Measurements from ENCODE around the gene UNC119.

Gene UNC119

GRCh38 chr17:28515518-28515917 is 36.9 kb downstream of the UNC119 start:
- no peak overlapping the region for H3K4me3 ChIP-seq (replicated peaks; ENCODE audit: low read depth, low read length)
- no peak for TF ChIP-seq CTCF (IDR thresholded peaks at IDR 0.05; ENCODE audit: low read depth, low read length, missing control alignments)
- DNase-seq (ENCODE audit: extremely low read depth, low read depth): no peak

DNA sequence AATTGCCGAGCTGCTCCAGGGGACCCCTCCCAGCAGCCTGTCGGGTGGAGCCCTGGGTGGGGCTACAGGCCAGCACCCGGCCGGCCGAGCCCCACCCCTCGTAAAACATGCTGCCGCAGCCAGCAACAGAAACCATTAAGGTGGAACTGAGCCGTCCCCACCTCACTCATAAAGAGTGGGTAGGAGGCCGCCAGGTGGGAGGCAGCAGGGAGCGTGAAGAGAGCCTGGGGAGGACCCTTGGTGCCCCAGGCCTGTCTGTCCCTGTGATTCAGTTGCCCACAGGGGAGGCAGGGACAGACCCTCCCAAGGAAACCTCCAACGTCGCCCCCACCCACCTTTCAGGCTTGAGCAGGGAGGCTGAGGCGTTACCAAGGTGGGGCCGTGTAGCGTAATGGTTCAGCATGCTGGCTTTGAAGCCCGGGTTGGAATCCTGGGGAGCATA is 37.8 kb downstream of the UNC119 start:
- TF ChIP-seq CTCF (IDR thresholded peaks at IDR 0.05; ENCODE audit: low read depth, low read length, missing control alignments): no peak
- DNase-seq (ENCODE audit: extremely low read depth, low read depth): no peak
- H3K4me3 ChIP-seq (replicated peaks; ENCODE audit: low read depth, low read length): no peak overlapping the region

DNA sequence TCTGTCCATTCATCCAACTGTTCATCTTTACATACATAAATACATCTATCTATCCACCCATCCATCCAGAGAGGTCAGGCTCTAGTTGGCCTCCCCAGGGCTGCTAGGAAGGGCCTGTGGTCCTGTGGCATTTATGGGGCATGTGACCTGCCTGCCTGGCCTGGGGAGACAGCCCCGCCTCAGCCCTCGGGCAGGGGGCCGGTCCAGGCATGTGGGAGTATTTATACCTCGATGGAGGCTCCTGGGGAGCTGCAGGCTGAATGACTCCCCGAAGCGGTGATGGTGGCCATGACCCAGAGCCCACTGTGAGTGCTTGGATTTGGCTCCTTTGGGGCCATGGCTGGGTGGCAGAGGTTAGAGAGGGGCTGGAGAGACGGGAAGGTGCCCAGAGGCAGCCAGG is 38.9 kb downstream of the UNC119 start:
- no peak overlapping the region for H3K4me3 ChIP-seq (replicated peaks; ENCODE audit: low read depth, low read length)

GRCh38 chr17:28511858-28512461 is 40.5 kb downstream of the UNC119 start:
- no peak overlapping the region for H3K4me3 ChIP-seq (replicated peaks; ENCODE audit: low read depth, low read length)
- DNase-seq (ENCODE audit: extremely low read depth, low read depth): no peak
- no peak for TF ChIP-seq CTCF (IDR thresholded peaks at IDR 0.05; ENCODE audit: low read depth, low read length, missing control alignments)

More for the DNA sequence above, 38.9 kb downstream of the UNC119 start:
- DNase-seq (ENCODE audit: extremely low read depth, low read depth): no peak
- TF ChIP-seq CTCF (IDR thresholded peaks at IDR 0.05; ENCODE audit: low read depth, low read length, missing control alignments): no peak

- DNase-seq (ENCODE audit: extremely low read depth, low read depth): no peak
- no peak for TF ChIP-seq CTCF (IDR thresholded peaks at IDR 0.05; ENCODE audit: low read depth, low read length, missing control alignments)
- no peak overlapping the region for H3K4me3 ChIP-seq (replicated peaks; ENCODE audit: low read depth, low read length)
Measured at GRCh38 chr17:28509789-28510188, 42.6 kb downstream of the UNC119 start.

DNA sequence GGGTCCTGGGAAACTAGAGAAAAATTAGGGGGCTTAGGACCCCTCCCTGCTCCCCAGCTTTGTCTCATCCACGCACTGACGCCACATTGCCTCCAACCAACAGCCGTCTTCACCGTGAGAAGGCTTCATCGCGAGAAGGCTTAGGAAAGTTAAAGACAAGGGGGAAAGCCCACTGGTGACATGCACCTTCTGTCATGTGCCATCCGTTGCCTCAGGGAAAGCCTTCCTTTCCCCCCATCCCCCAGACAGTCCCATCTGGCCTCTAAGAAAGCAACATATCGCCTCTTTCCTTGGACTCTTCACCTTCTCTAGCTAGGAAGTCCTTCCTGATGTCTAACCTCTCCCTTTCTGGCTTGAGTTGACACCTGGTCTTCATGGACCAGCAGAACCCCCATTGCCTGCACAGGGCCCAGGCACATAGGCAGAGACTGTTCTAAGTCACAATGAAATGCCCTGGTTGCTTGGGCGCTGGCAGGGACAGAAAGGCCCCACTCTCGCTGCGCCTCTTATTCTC is 44.2 kb downstream of the UNC119 start:
- no peak overlapping the region for H3K4me3 ChIP-seq (replicated peaks; ENCODE audit: low read depth, low read length)
- no peak for TF ChIP-seq CTCF (IDR thresholded peaks at IDR 0.05; ENCODE audit: low read depth, low read length, missing control alignments)
- DNase-seq (ENCODE audit: extremely low read depth, low read depth): no peak

Data from HFF-Myc (cell line).